ENCODE results near the gene MCC. TPM values are rescaled to one million over a fixed set of nuclear protein-coding genes. Genes with fewer than 3 reads are reported as not detected.
A peak's percentile ranks its signal among the peaks of the same experiment; 100 is the strongest.

The MCC gene
- total and polyA plus RNA-seq, 4 donors: 9.0 to 47.3 (median 14.7) TPM

GRCh38 chr5:113177225-113177624 is 311.0 kb downstream of the MCC start:
- Histone ChIP-seq H3K27ac (ENCODE audit: low read depth in 1 of 2, low read length in 2 of 2) (peak overlapping the region; percentile 80 to 87), H3K36me3 (ENCODE audit: control insufficient read depth in 4 of 4, insufficient read depth in 3 of 4, low read depth in 1 of 4, low read length in 3 of 4) (peaks cover 0 to 1% (median 0%) of the 10 kb centered on the region in 4 donors)

More at GRCh38 chr5:113177225-113177624, 311.0 kb downstream of the MCC start:
- H3K9me3 ChIP-seq (ENCODE audit: control insufficient read depth in 4 of 4, low read length in 3 of 4): no peaks in the 10 kb centered on the region
- H3K27me3 ChIP-seq (ENCODE audit: control insufficient read depth in 4 of 4, insufficient read depth in 4 of 4, low read length in 3 of 4): no peaks in the 10 kb centered on the region
- peaks cover 5 to 30% (median 13%) of the 10 kb centered on the region in 4 donors for H3K4me1 ChIP-seq (ENCODE audit: control insufficient read depth in 4 of 4, insufficient read depth in 4 of 4, low read length in 3 of 4)
- no peak for DNase-seq (ENCODE audit: low spot score)
- 35% methylated on average over 1 of the region's 1 CpG for WGBS
- TF ChIP-seq REST (IDR thresholded peaks at IDR 0.05): no peak
- TF ChIP-seq HNF4G (IDR thresholded peaks at IDR 0.05): peak; percentile 73
- peak; percentile 92 to 96 for TF ChIP-seq HNF4A (conservative IDR thresholded peaks at IDR 0.05)
- TF ChIP-seq NR2F2 (IDR thresholded peaks at IDR 0.05): no peak
- TF ChIP-seq EGR1 (IDR thresholded peaks at IDR 0.05; ENCODE audit: low read depth in 2 of 2): no peak
- peak; percentile 82 for TF ChIP-seq YY1 (IDR thresholded peaks at IDR 0.05)
- TF ChIP-seq ZBTB33 (IDR thresholded peaks at IDR 0.05): peak; percentile 57
- TF ChIP-seq FOXA2 (IDR thresholded peaks at IDR 0.05): peak; percentile 69
- peak; percentile 24 for TF ChIP-seq FOXA1 (IDR thresholded peaks at IDR 0.05)
- TF ChIP-seq CTCF (IDR thresholded peaks at IDR 0.05; ENCODE audit: low read depth, low read length, missing input control): no peak
- peak; percentile 28 to 63 for TF ChIP-seq RAD21 (IDR thresholded peaks at IDR 0.05)
- peak; percentile 60 for TF ChIP-seq ATF3 (IDR thresholded peaks at IDR 0.05)
- no peak for TF ChIP-seq GABPA (IDR thresholded peaks at IDR 0.05 in 1 of 2, conservative IDR thresholded peaks at IDR 0.05 in 1 of 2)
- peak; percentile 88 for TF ChIP-seq RXRA (IDR thresholded peaks at IDR 0.05)
- TF ChIP-seq MAX (IDR thresholded peaks at IDR 0.05): peak; percentile 90
- peak; percentile 60 to 71 for TF ChIP-seq JUND (IDR thresholded peaks at IDR 0.05)
- TF ChIP-seq SP1 (IDR thresholded peaks at IDR 0.05): peak; percentile 82
- TF ChIP-seq TAF1 (conservative IDR thresholded peaks at IDR 0.05): no peak
- no peak overlapping the region for H3K9ac ChIP-seq (ENCODE audit: low read depth in 1 of 2, low read length in 2 of 2)
- H3K4me3 ChIP-seq (ENCODE audit: low read depth in 1 of 3, low read length in 3 of 3): no peak overlapping the region

Measured in liver (tissue), 9 donors.